GM19351 (cell line): ENCODE data around the gene PMVK.

ENCODE experiments used
- ATAC-seq: cut with Tn5 transposase; IDR thresholded peaks from one replicate; pipeline ENCODE4 v1.9.1; 2021; ENCODE audit warnings: mild to moderate bottlenecking, moderate library complexity; ENCODE audit not compliant: unreplicated experiment

PMVK gene

GRCh38 chr1:154967331-154967950, 30.9 kb upstream of the PMVK start:
- ATAC-seq, result no peak

DNA sequence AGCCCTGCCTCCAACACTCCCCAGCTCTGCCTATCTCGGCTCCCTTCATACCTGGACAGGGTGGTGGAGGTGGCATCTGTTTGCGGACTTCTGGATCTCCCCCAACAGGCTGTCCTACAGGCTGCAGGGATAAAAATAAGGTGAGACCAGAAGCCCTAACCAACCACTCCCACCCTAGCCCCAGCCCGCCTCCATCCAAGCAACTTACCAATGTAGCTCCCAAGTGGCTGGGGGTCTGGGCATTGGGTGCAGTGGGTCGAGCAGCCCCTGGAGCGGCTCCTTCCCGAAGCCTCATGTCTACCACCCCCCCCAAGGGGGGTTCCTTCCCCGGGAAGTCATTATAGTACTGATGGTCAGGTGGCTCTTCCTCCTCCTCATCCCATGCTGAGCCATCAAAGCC, 29.6 kb upstream of the PMVK start:
- ATAC-seq, result no peak

GRCh38 chr1:154964359-154964758, 27.8 kb upstream of the PMVK start:
- no peak for ATAC-seq

DNA sequence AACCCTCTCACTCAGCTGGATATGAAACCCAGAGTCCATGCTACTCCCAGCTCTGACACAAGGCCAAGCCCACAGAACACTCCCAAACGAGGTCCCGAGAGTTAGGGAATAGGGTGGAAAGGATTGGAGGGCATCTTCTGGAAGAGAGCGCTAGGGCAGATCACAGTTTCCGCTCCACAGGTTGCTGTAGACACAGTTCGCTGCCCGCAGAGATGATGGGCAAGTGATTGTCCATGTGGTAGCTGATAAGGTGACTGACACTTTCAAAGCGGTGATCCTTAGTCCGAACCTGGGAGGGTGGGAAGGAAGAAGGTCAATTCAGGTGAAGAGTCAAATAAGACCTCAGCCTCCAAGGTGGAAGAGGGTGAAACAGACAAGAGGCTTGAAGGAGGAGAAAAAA, 27.1 kb upstream of the PMVK start:
- no peak for ATAC-seq

GRCh38 chr1:154962795-154963330, 26.3 kb upstream of the PMVK start:
- no peak for ATAC-seq

DNA sequence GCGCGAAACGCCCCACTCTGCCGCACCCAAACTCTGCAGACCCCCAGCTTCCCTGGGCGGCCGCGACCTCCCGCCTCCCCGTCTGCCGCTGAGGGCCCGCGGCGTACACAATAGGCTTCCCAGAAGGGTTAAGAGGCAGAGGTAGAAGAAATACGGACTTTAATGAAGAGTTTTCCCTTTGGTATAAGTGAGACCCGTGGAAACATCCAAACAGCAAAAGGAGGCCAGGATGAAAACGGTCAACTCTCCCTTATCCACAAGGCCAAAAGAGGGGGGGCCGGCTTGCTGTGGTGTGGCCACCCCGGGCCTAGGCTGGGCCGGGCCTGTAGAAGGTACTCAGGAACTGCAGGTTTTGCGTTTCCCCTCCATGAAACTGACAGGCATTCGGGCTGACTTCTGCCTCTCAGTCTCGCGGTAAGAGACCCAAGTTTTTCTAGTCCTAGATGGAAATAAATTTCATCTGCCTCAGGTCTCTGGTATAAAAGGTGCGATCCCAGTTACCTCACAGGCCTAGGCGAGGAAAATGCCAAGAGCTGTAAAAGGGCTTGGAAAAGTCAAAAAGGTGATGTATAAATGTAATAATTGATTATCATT, 25.7 kb upstream of the PMVK start:
- no peak for ATAC-seq

DNA sequence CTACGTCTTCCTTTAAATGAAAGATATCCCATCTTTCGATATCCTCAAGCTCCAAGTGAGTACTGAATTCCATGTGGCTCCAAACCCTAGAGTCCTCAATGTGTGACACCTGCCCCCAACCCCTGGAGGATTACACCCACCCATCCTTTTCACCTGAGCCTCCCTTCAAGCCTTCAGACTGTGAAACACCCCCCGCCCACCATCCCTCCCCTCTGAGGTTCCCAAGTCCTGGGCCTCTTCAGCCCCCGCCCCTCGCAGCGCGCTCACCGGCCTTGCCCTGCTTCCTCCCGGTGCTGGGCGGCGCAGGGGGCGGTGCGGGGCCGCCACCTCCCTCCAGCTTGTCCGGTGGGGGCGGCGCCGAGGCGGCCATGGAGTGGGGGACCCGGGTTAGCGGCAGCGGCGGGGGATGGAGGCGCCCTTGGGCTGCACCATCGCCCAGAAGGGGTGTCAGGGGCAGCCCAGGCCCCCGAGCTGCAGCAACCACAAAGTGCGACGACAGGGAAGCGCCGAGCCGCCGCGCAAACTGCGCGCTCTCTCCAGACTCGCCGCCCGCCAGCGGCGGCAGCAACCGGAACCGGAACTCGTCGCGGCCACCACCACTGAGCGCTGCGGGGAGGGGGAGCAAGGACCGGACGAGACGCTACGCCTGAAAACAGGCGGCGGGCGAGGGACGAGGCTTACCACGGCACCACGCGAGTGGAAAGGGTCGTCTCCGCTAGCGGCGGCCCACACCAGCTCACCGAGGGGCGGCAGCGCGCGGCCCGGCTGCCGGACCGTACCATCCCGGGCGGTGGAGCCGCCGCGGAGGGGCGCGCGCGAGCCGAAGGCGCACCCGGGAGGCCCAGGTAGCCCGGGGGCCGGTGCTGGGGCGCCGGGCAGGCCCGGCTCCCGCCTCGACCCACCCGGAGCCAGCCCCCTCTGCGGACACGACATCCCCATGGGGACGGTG, 25.0 kb upstream of the PMVK start, which contains the start of gene PYGO2:
TSS of gene PYGO2 (minus strand) at position 576 of the 949 bp plus-strand sequence. CDS start at position 370, 206 bp downstream.
- peak; percentile 80 for ATAC-seq

GRCh38 chr1:154960446-154961136, 24.1 kb upstream of the PMVK start:
- ATAC-seq, result no peak

DNA sequence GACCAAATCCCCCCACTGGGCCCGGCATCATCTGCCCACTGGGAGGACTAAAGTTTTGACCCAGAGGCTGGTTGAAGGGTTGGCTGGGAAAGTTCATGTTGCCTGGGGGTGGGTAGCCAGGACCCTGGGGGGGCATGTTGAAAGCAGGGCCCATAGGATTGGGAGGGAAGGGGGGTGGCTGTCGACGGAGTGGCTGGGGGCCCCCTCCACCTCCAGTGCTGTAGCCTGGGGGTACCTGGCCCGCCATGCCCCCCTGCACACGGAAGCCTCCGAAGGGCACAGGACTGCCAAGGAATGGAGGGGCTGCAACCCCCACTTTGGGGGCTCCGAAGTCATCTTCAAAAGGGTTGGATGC, 22.9 kb upstream of the PMVK start:
- no peak for ATAC-seq

- ATAC-seq, result no peak
Measured at GRCh38 chr1:154958681-154959425, 22.3 kb upstream of the PMVK start.

- ATAC-seq, result no peak
Measured at GRCh38 chr1:154958036-154958435, 21.5 kb upstream of the PMVK start.

GRCh38 chr1:154957091-154957657, 20.7 kb upstream of the PMVK start:
- no peak for ATAC-seq

GRCh38 chr1:154956544-154956941, 20.0 kb upstream of the PMVK start:
- ATAC-seq, result no peak

DNA sequence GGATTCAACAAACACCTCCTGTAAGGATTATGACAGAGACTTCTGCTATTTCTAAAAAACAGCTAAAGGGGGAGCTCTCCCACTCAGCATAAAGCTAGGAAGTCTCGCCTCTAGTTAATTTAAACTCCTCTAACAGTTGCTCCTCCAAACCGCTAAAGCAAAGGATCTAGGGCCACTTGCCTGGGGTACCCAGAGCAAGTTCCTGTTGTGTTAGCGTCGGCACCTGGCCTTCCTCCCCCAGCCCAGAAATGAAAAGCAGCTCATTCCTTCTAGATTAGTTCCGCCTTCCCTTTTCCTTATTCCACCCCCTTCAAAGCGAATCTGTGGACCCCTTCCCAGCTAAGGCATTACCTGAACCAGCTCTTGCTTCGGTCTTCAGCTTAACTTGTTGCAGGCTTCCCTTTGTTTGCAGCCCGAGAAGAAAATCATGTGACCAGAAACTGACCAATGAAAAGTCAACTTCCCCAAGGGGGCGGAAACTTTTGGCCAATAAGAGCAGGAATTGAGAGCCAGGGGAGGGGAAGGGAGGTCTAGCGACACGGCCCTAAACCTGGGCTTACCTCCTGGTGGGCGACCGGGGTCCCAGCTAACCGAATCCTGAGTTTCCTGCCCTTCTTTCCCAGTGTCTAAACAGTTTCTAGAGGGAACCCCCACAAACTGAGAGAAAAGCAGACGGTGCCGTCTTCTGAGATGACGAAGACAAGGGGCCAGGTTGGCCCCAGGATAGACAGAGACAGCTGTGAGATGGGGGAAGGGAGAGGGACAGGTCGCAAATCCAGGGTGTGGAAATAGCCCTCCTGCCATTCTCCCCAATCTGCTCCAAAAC, 19.4 kb upstream of the PMVK start, which contains the start of gene PBXIP1:
TSS of gene PBXIP1 (minus strand) at position 382 of the 826 bp plus-strand sequence. CDS start 2,378 bp downstream, outside the sequence.
- peak; percentile 72 for ATAC-seq

GRCh38 chr1:154955039-154955717, 18.7 kb upstream of the PMVK start:
- no peak for ATAC-seq

- ATAC-seq, result no peak
Measured at GRCh38 chr1:154954541-154954940, 18.0 kb upstream of the PMVK start.

GRCh38 chr1:154953611-154954038, 17.1 kb upstream of the PMVK start:
- no peak for ATAC-seq

- ATAC-seq, result no peak
Measured at GRCh38 chr1:154952664-154953063, 16.1 kb upstream of the PMVK start.
